Liver (tissue), 9 donors: ENCODE data around the gene PAX8. TPM values are rescaled to one million over a fixed set of nuclear protein-coding genes. Genes with fewer than 3 reads are reported as not detected.

Experiments
- DNase-seq: peaks from one replicate; pipeline ENCODE4 v3.0.0-alpha.2; 2017; ENCODE audit warnings: low spot score
- H3K27ac ChIP-seq, 2 donors: one replicate each; pipeline ENCODE4 v1.7.0; 2013; ENCODE audit warnings: inconsistent platforms in 2 of 2, low read length in 2 of 2, control low read depth in 1 of 2, low read depth in 1 of 2, mild to moderate bottlenecking in 1 of 2
- H3K27me3 ChIP-seq, 4 donors: one replicate each; pipeline versions ENCODE4 v1.6.1 to v1.7.0; 2013; ENCODE audit warnings: low read length in 3 of 4, inconsistent platforms in 1 of 4, mild to moderate bottlenecking in 1 of 4, moderate library complexity in 1 of 4; ENCODE audit not compliant: control insufficient read depth in 4 of 4, insufficient read depth in 4 of 4
- H3K36me3 ChIP-seq, 4 donors: one replicate each; pipeline versions ENCODE4 v1.6.1 to v1.7.0; 2013; ENCODE audit warnings: low read length in 3 of 4, mild to moderate bottlenecking in 3 of 4, low read depth in 1 of 4, moderate library complexity in 1 of 4; ENCODE audit not compliant: control insufficient read depth in 4 of 4, insufficient read depth in 3 of 4
- H3K4me1 ChIP-seq, 4 donors: one replicate each; pipeline versions ENCODE4 v1.6.1 to v1.7.0; 2013; ENCODE audit warnings: low read length in 3 of 4, mild to moderate bottlenecking in 3 of 4, moderate library complexity in 1 of 4; ENCODE audit not compliant: control insufficient read depth in 4 of 4, insufficient read depth in 4 of 4
- H3K4me3 ChIP-seq, 3 donors: one replicate each; pipeline versions ENCODE4 v1.6.1 to v1.7.0; 2013; ENCODE audit warnings: low read length in 3 of 3, control low read depth in 1 of 3, low read depth in 1 of 3, mild to moderate bottlenecking in 1 of 3
- H3K9ac ChIP-seq, 2 donors: one replicate each; pipeline ENCODE4 v1.7.0; 2013; ENCODE audit warnings: low read length in 2 of 2, mild to moderate bottlenecking in 2 of 2, moderate library complexity in 2 of 2, control low read depth in 1 of 2, low read depth in 1 of 2
- H3K9me3 ChIP-seq, 4 donors: one replicate each; pipeline versions ENCODE4 v1.6.1 to v1.7.0; 2013; ENCODE audit warnings: low read length in 3 of 4; ENCODE audit not compliant: control insufficient read depth in 4 of 4
- EGR1 ChIP-seq, 2 donors: IDR thresholded peaks; 2 replicates each; pipeline ENCODE4 v1.6.1; 2016 to 2018; ENCODE audit warnings: antibody characterized with exemption in 2 of 2, low read depth in 2 of 2
- FOXA1 ChIP-seq: IDR thresholded peaks from 2 replicates; pipeline ENCODE4 v1.6.1; 2016; ENCODE audit warnings: antibody characterized with exemption
- FOXA2 ChIP-seq: IDR thresholded peaks from 2 replicates; pipeline ENCODE4 v1.6.1; 2016; ENCODE audit warnings: antibody characterized with exemption
- GABPA ChIP-seq, 2 donors: IDR thresholded peaks in 1 of 2; conservative IDR thresholded peaks in 1 of 2; 2 replicates each; pipeline ENCODE4 v1.6.1; 2016; ENCODE audit warnings: antibody characterized with exemption in 2 of 2, mild to moderate bottlenecking in 1 of 2, moderate library complexity in 1 of 2
- HNF4A ChIP-seq, 2 donors: conservative IDR thresholded peaks; 2 replicates each; pipeline ENCODE4 v1.6.1; 2016; ENCODE audit warnings: antibody characterized with exemption in 2 of 2, mild to moderate bottlenecking in 2 of 2
- HNF4G ChIP-seq: IDR thresholded peaks from 2 replicates; pipeline ENCODE4 v1.6.1; 2016; ENCODE audit warnings: antibody characterized with exemption
- JUND ChIP-seq, 2 donors: IDR thresholded peaks; 2 replicates each; pipeline ENCODE4 v1.6.1; 2016; ENCODE audit warnings: antibody characterized with exemption in 2 of 2
- NR2F2 ChIP-seq: IDR thresholded peaks from 2 replicates; pipeline ENCODE4 v1.6.1; 2016; ENCODE audit warnings: antibody characterized with exemption
- RAD21 ChIP-seq, 2 donors: IDR thresholded peaks; 2 replicates each; pipeline ENCODE4 v1.6.1; 2016; ENCODE audit warnings: antibody characterized with exemption in 2 of 2, mild to moderate bottlenecking in 2 of 2
- RXRA ChIP-seq, 2 donors: IDR thresholded peaks; 2 replicates each; pipeline ENCODE4 v1.6.1; 2017 to 2018; ENCODE audit warnings: antibody characterized with exemption in 2 of 2, mild to moderate bottlenecking in 1 of 2
- SP1 ChIP-seq: IDR thresholded peaks from 2 replicates; pipeline ENCODE4 v1.6.1; 2018; ENCODE audit warnings: antibody characterized with exemption, mild to moderate bottlenecking
- TAF1 ChIP-seq: conservative IDR thresholded peaks from 2 replicates; pipeline ENCODE4 v1.6.1; 2016; ENCODE audit warnings: antibody characterized with exemption, mild to moderate bottlenecking
- YY1 ChIP-seq: IDR thresholded peaks from 2 replicates; pipeline ENCODE4 v1.6.1; 2016; ENCODE audit warnings: antibody characterized with exemption, mild to moderate bottlenecking
- WGBS: extraction: QIAGEN DNeasy Blood & Tissue Kit; methylation state at CpG from one replicate; pipeline ENCODE4 v1.1.7; 2013; 5-methylcytosine and 5-hydroxymethylcytosine counted together
- polyA plus RNA-seq, 2 donors: library from polyadenylated mRNA; stranded (reverse) in 1 of 2; unstranded in 1 of 2; fragments of 200-250 nt in 1 of 2; fragments of >200 nt in 1 of 2; fragmentation: Nextera tagmentation in 1 of 2; extraction: Ambion mirVana in 1 of 2; gene quantifications; one replicate each; pipeline versions ENCODE4 v1.2.1 to v1.2.3, GENCODE V29; 2013 to 2015
- total RNA-seq, 2 donors: library from RNA; depleted of rRNA; stranded (reverse); fragments of >200 nt; gene quantifications; one replicate each; pipeline ENCODE4 v1.2.3, GENCODE V29; 2014
- TF ChIP-seq, protein P1 (sequence below): IDR thresholded peaks from 2 replicates; pipeline ENCODE4 v1.6.1; 2016; ENCODE audit warnings: antibody characterized with exemption
- TF ChIP-seq, protein P2 (sequence below): IDR thresholded peaks from 2 replicates; pipeline ENCODE4 v1.6.1; 2016; ENCODE audit warnings: antibody characterized with exemption, mild to moderate bottlenecking
- TF ChIP-seq, protein P3 (sequence below): IDR thresholded peaks from 2 replicates; pipeline ENCODE4 v1.6.1; 2016; ENCODE audit warnings: antibody characterized with exemption
- TF ChIP-seq, protein P4 (sequence below): IDR thresholded peaks from 2 replicates; pipeline ENCODE4 v1.6.1; 2016; ENCODE audit warnings: antibody characterized with exemption
- TF ChIP-seq, protein P5 (sequence below): fragments of 150-350 bp; IDR thresholded peaks from 2 replicates; pipeline ENCODE4 v1.5.1; 2017; ENCODE audit warnings: improper control_type of control experiment, low read depth, low read length; ENCODE audit not compliant: missing input control
- donor health status: healthy.
- donor health status: healthy.
- donor health status: healthy.
- donor health status: healthy.
- donor health status: healthy.

Gene PAX8
- total and polyA plus RNA-seq, 4 donors, result 0.09 to 0.85 (median 0.33) TPM

DNA sequence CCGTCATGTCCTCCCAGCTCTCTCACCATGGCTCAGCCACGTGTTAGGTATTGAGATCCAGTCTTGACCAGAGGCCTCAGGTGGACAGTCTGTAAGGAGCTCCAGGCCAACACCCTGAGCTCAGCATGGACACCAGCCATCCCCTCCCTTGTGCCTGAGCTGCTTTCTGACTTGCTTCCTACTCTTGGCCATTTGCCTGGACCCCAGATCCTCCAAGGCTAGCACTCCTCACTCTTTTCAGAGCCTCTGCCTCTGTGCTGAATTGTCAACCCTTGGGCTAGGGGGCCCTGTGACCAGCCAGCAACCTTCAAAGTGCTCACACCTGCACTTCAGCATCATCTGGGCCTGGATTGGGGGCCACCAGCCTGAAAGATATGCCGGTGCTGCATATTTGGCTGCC lies 46.6 kb downstream of the PAX8 start:
- Histone ChIP-seq H3K36me3 (no peaks in the 10 kb centered on the region), H3K9ac (no peak overlapping the region), H3K27ac (no peak overlapping the region), H3K27me3 (no peaks in the 10 kb centered on the region), H3K4me3 (no peak overlapping the region), H3K4me1 (no peaks in the 10 kb centered on the region), H3K9me3 (no peaks in the 10 kb centered on the region)
- 92% methylated on average over 3 of the region's 3 CpGs for WGBS
- no peak for TF ChIP-seq YY1
- TF ChIP-seq, protein P1, sequence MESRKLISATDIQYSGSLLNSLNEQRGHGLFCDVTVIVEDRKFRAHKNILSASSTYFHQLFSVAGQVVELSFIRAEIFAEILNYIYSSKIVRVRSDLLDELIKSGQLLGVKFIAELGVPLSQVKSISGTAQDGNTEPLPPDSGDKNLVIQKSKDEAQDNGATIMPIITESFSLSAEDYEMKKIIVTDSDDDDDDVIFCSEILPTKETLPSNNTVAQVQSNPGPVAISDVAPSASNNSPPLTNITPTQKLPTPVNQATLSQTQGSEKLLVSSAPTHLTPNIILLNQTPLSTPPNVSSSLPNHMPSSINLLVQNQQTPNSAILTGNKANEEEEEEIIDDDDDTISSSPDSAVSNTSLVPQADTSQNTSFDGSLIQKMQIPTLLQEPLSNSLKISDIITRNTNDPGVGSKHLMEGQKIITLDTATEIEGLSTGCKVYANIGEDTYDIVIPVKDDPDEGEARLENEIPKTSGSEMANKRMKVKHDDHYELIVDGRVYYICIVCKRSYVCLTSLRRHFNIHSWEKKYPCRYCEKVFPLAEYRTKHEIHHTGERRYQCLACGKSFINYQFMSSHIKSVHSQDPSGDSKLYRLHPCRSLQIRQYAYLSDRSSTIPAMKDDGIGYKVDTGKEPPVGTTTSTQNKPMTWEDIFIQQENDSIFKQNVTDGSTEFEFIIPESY, result no peak
- TF ChIP-seq, protein P2, sequence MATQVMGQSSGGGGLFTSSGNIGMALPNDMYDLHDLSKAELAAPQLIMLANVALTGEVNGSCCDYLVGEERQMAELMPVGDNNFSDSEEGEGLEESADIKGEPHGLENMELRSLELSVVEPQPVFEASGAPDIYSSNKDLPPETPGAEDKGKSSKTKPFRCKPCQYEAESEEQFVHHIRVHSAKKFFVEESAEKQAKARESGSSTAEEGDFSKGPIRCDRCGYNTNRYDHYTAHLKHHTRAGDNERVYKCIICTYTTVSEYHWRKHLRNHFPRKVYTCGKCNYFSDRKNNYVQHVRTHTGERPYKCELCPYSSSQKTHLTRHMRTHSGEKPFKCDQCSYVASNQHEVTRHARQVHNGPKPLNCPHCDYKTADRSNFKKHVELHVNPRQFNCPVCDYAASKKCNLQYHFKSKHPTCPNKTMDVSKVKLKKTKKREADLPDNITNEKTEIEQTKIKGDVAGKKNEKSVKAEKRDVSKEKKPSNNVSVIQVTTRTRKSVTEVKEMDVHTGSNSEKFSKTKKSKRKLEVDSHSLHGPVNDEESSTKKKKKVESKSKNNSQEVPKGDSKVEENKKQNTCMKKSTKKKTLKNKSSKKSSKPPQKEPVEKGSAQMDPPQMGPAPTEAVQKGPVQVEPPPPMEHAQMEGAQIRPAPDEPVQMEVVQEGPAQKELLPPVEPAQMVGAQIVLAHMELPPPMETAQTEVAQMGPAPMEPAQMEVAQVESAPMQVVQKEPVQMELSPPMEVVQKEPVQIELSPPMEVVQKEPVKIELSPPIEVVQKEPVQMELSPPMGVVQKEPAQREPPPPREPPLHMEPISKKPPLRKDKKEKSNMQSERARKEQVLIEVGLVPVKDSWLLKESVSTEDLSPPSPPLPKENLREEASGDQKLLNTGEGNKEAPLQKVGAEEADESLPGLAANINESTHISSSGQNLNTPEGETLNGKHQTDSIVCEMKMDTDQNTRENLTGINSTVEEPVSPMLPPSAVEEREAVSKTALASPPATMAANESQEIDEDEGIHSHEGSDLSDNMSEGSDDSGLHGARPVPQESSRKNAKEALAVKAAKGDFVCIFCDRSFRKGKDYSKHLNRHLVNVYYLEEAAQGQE, result no peak
- no peak for TF ChIP-seq HNF4A (conservative IDR thresholded peaks at IDR 0.05)
- TF ChIP-seq JUND (IDR thresholded peaks at IDR 0.05), result no peak
- no peak for TF ChIP-seq SP1
- no peak for TF ChIP-seq RAD21 (IDR thresholded peaks at IDR 0.05)
- TF ChIP-seq, protein P3, sequence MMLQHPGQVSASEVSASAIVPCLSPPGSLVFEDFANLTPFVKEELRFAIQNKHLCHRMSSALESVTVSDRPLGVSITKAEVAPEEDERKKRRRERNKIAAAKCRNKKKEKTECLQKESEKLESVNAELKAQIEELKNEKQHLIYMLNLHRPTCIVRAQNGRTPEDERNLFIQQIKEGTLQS, result no peak
- TF ChIP-seq GABPA (IDR thresholded peaks at IDR 0.05 in 1 of 2, conservative IDR thresholded peaks at IDR 0.05 in 1 of 2), result no peak
- no peak for TF ChIP-seq NR2F2
- TF ChIP-seq TAF1, result no peak
- TF ChIP-seq EGR1 (IDR thresholded peaks at IDR 0.05; ENCODE audit: low read depth in 2 of 2), result no peak
- no peak for TF ChIP-seq FOXA1
- TF ChIP-seq, protein P4, sequence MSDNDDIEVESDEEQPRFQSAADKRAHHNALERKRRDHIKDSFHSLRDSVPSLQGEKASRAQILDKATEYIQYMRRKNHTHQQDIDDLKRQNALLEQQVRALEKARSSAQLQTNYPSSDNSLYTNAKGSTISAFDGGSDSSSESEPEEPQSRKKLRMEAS, result no peak
- DNase-seq, result no peak

DNA sequence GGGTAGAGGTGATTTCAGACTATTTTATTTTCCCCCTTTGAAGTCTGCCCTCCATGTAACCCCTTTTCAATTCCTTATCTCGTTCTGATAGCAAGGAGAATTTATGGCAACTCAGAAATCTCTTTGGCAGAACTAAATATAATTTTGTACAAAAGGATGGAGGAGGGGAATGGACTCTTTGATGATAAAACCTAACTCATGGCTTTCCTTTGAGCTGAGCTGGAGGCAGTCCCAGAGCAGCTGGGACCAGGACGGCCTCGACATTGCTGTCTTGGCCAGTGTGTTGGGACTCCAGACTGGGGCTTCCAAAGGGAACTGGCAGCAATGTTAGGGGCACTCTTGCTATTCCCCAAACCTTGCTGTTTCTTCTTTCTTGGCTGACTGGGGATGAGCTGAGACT lies 47.7 kb downstream of the PAX8 start:
- Histone ChIP-seq H3K4me1 (no peaks in the 10 kb centered on the region), H3K9me3 (no peaks in the 10 kb centered on the region), H3K9ac (no peak overlapping the region), H3K4me3 (no peak overlapping the region), H3K27ac (no peak overlapping the region), H3K27me3 (no peaks in the 10 kb centered on the region), H3K36me3 (no peaks in the 10 kb centered on the region)
- 72% methylated on average over 3 of the region's 3 CpGs for WGBS
- no peak for DNase-seq
- no peak for TF ChIP-seq NR2F2
- TF ChIP-seq EGR1 (IDR thresholded peaks at IDR 0.05; ENCODE audit: low read depth in 2 of 2), result no peak
- TF ChIP-seq, protein P1, result no peak
- TF ChIP-seq, protein P5, sequence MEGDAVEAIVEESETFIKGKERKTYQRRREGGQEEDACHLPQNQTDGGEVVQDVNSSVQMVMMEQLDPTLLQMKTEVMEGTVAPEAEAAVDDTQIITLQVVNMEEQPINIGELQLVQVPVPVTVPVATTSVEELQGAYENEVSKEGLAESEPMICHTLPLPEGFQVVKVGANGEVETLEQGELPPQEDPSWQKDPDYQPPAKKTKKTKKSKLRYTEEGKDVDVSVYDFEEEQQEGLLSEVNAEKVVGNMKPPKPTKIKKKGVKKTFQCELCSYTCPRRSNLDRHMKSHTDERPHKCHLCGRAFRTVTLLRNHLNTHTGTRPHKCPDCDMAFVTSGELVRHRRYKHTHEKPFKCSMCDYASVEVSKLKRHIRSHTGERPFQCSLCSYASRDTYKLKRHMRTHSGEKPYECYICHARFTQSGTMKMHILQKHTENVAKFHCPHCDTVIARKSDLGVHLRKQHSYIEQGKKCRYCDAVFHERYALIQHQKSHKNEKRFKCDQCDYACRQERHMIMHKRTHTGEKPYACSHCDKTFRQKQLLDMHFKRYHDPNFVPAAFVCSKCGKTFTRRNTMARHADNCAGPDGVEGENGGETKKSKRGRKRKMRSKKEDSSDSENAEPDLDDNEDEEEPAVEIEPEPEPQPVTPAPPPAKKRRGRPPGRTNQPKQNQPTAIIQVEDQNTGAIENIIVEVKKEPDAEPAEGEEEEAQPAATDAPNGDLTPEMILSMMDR, result no peak
- TF ChIP-seq TAF1, result no peak
- TF ChIP-seq SP1, result no peak
- no peak for TF ChIP-seq RXRA (IDR thresholded peaks at IDR 0.05)
- no peak for TF ChIP-seq HNF4A (conservative IDR thresholded peaks at IDR 0.05)
- no peak for TF ChIP-seq FOXA1
- TF ChIP-seq HNF4G, result no peak
- TF ChIP-seq FOXA2, result no peak
- no peak for TF ChIP-seq YY1
- TF ChIP-seq, protein P3, result no peak
- TF ChIP-seq, protein P2, result no peak
- TF ChIP-seq GABPA (IDR thresholded peaks at IDR 0.05 in 1 of 2, conservative IDR thresholded peaks at IDR 0.05 in 1 of 2), result no peak
- TF ChIP-seq JUND (IDR thresholded peaks at IDR 0.05), result no peak
